A172 (cell line): ENCODE measurements around the gene CREB3L1. TPM values are rescaled to one million over a fixed set of nuclear protein-coding genes. Genes with fewer than 3 reads are reported as not detected.
"Not testable (repeated sequence)": the region's sequence is repeated elsewhere in the genome, so short reads cannot be mapped to it uniquely, and the experiment has no call there.

Source experiments
- DNase-seq: peaks from one replicate; pipeline ENCODE4 v3.0.0-alpha.2; 2015; ENCODE audit warnings: low spot score
- total RNA-seq: library from RNA; depleted of rRNA; stranded (reverse); fragments of >200 nt; shearing (Covaris generic); gene quantifications from 2 replicates; pipeline ENCODE4 v1.2.3, GENCODE V29; 2014

The CREB3L1 gene
- total RNA-seq, 1 experiment from 2014 or later: 7.5 TPM

DNA sequence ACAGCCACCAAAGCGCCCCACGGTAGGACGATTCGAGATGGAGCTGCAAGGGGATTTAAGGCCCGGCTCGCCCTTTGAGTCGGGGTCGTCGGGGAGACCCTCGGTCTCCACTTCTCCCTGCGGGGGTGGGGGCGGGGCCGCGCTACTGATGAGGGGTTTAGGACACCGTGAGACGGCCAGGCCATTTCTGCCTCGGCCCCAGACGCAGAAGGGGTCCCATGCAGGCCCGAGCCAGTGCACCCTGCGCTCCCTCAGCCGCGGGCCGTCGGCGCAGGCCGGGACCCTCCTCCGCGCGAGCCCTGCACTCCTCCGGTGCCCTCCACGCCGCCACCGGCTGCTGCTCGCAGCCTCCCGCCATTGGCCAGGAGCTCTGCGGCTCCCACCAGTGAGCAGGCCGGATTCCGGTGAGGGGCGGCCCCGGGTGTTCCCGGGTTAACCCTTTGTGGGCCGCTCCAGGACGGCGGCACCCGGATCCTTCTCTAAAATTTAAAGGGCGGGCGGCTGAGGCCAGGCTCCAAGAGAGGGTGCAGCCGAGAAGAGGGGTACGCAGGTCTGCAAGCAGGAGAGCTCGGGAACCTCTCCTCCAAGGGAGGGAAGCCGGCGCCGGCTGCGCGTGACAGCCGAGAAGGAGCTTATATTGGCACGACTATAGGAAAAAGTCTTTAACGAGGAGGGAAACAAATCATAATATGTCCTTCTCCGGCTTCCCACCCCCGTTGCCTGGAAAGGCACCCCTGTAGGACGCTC, 18.0 kb downstream of the CREB3L1 start:
- DNase-seq: peak; percentile 62

DNA sequence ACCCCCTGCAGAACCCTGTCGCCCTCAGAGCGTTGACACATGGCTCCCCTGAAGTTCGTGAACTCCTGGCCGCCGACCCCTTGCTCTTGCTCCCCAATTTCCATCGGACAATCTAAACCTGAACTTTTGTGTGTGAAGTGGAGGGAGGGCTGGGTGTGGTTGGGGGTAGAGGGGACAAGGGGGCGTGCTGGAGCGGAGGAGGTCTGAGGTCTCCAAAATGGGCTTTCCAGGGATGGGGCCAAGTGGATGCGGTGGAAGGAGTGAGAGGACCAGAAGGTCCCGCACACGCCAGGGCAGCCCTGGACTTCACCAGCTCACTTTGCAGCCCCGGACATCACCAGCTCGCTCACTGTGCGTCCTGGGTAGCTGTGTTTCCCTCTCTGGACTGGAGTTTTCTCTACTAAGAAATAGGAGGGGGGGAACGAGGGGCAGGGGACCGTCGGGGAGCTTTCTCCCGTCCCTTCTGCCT, 18.6 kb downstream of the CREB3L1 start:
- DNase-seq: no peak

DNA sequence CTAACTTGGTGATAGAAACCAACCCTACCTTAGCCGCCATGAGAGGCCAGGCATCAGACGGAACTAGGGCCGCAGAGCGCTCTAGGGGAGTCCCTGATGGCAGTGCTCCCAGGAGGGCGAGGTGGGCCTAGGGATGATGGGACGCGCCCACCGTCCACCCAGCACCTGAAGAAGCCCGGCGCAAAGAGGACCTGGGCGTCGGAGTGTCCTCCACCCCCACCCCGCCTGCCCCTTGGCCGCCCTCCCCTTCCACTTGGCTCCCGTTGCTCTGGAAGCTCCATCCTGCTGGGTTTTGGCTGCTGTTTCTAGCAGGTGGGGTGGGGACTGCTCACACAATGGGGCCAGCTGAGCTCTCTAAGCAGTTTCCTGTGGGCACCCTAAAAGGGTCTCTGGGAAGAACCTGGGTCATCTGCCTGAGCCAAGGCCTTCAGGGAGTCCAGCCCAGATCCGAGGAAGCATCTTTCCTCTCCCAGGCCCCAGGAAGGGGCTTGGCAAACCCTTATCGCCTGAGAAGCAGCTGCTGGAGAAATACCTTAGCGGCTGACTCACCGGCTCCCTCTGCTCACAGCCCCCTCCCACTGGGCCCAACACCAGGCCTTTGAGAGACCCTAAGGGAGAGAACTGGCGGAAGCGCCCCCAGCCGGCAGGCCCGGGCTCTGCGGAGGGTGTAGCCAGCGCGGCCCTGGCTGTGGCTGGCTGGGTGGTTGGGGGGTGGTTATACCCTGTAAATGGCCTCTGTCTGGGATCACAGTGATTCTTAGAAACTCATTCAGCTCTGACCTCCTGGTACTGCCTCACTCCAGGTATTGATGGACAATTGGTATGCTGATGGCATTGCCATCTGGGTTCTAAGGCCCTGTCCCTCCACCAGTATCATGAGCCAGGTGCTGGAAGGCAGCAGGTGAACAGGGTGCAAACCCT, 19.3 kb downstream of the CREB3L1 start:
- peak; percentile 98 for DNase-seq

- peak; percentile 76 for DNase-seq
Observed at GRCh38 chr11:46298699-46299433, 21.4 kb downstream of the CREB3L1 start.

GRCh38 chr11:46299451-46299961, 22.0 kb downstream of the CREB3L1 start:
- no peak for DNase-seq

GRCh38 chr11:46300270-46300669, 22.8 kb downstream of the CREB3L1 start:
- DNase-seq: no peak

- DNase-seq: no peak
Observed at GRCh38 chr11:46302866-46303265, 25.4 kb downstream of the CREB3L1 start.

- not testable (repeated sequence) for DNase-seq
Observed at GRCh38 chr11:46304036-46304435, 26.6 kb downstream of the CREB3L1 start.

GRCh38 chr11:46304605-46305179, 27.2 kb downstream of the CREB3L1 start:
- DNase-seq: no peak

DNA sequence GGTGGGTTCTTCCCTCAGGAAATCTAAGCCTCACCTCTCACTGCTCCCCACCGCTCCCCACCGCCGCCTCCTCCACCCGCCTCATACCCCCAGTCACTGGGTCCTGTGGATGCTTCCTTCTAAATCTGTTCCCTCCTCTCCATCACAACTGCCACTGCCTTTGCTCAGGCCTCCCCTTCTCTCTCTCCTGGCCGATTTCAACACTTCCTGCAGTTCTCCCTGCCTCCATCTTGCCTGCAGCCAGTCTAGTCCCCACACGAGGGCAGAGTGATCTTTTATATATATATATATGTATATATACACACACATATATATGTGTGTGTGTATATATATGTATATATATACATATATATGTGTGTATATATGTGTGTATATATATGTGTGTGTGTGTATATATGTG, 27.8 kb downstream of the CREB3L1 start:
- no peak for DNase-seq

DNA sequence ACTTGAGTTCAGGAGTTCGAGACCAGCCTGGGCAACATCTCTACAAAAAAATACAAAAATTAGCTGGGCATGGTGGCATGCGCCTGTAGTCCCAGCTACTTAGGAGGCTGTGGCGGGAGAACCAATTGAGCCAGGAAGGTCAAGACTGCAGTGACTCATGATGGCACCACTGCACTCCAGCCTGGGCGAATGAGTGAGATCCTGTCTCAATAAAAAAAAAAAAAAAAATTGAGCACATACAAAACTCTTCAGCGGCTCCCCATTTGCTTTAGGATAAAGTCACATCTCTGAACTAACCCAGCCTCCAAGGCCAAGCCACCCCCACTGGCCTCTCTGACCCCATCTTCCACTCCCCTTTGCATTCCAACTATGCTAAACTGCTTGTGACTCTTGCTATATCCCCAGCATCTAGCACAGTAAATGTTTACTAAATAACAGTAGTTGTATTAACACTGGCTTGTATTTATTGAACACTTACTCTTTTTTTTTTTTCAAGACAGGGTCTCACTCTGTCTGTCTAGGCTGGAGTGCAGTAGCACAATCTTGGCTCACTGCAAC, 28.9 kb downstream of the CREB3L1 start:
- no peak for DNase-seq

DNA sequence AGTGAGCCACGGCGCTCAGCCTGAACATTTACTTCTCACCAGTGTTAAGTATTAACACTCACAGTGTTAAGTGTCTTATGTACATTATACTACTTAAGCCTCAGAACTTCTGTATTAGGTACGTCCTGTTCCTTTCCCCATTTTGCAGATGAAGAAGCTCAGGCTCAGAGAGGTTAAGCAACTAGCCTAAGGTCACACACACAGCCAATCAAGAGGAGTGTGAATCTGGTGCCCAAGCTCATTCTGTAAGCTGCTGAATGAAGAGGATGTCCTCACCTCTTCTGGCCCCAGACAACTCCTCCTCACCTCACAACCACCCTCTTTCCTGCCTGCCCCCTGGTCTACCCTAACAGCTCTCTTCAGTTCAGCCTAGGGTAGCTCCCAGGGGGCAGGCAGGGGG, 29.9 kb downstream of the CREB3L1 start:
- no peak for DNase-seq

DNA sequence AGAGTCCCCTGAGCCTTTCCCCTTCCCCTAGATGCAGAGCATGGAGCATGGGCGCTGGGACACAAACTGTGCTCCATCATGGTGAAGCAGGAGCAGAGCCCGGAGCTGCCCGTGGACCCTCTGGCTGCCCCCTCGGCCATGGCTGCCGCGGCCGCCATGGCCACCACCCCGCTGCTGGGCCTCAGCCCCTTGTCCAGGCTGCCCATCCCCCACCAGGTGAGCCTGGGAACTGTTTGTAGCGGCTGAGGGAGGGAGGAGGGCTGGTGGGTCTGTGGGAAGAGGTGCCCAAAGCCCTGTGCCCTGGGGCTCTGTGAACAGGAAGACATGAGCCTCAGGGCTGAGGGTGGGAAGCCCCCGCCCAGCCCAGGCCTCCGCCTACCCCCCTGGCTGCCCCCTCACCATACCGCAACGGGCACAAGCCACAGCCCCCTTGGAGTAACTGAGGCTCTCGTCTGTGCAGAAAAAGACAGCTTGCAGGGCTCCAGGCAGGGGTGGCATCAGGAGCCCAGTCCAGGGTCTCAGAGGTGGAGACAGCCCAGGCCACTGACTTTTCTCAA, 30.4 kb downstream of the CREB3L1 start:
- DNase-seq: no peak

DNA sequence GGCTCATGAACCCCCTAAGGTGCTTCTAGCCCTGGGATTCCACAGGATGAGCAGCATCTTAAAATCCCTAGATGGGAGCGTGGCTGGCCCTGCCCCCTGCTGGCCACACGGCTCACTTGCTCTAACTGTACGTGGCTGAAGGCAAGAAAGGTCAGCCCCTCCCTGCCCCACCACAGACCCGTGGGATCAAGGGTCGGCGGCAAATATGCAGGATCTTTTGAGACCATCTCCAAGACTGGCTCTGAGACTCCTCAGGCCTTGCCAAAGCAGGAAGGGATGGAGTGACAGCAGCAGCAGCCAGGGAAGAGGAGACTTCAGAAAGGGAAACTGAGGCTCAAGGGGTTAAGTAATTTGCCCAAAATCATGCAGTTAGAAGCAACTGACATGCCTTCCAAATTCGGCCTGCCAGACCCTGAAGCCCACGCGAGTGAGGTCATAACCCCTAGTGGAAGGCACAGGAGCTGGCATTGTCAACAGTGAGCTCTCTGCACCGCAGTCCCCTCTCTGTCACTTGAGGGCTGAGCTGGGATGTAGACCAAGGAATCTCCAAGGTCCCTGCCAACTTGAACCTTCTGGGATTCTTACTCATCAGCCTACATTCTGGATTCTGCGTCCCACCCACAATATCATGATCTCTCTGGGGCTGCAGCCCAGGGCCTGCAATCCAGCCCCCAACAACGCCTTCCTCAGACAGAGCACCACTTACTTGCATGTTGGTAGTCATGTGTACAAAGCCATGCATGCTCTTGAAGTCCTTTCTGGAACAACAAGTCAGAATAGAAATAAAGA, 31.4 kb downstream of the CREB3L1 start:
- peak; percentile 53 for DNase-seq

DNA sequence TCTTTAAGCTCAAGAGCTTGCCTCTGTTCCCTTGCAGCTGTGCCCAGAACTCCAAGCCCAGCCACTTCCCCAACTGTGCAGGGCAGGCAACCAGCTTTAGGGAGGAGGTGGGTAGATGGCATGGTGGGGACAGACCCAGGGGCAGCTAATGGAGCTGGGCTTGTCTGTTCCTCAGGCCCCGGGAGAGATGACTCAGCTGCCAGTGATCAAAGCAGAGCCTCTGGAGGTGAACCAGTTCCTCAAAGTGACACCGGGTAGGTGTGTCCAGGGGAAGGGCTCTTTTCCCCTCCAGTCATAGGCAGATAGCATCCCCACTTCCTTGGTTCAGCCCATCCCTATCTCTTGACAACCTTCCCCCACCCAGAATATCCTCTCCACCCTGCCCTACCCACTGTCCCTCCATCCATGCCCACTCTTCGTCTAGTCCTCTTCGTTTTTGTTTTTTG, 32.4 kb downstream of the CREB3L1 start:
- DNase-seq: peak; percentile 57

- peak; percentile 85 for DNase-seq
Observed at GRCh38 chr11:46315033-46315738, 37.7 kb downstream of the CREB3L1 start.

DNA sequence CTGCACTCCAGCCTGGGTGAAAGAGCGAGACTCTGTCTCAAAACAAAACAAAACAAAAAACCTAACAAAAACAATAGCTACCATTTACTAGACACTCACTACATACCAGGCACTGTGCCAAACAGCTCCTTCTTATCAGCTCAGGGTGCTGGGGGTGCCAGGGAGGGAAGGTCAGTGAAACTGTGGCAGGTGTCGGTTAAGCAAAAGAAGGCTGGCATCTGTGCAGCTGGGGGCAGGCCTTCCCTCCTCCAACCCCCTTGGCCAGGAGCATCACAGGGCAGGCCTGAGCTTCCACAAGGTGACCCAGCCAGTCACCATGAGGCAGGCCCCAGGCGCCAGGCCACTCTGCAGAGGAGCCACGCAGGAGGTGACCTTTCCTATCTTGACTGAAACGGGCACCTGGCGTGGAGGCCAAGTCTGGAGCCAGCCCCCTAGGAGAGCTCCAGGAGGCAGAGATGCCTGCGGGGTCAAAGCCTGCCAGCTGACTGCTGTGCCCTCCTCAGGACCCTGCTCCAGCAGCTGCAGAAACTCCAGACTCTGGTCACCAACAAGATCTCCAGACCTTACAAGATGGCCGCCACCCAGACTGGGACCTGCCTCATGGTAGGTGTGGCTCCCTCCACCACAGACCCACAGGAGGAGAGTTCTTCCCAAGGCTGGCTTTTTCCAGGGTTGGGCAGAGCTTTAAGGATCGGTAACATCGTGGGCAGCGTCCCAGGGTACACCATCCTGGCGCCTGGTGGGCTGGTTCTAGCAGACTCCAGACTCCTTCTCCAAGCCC, 38.5 kb downstream of the CREB3L1 start:
- DNase-seq: peak; percentile 60

GRCh38 chr11:46319074-46319453, 41.6 kb downstream of the CREB3L1 start:
- DNase-seq: no peak
